Measurements from ENCODE around the gene ABI1. TPM values are rescaled to one million over a fixed set of nuclear protein-coding genes. Genes with fewer than 3 reads are reported as not detected.

The ABI1 gene
- total and polyA plus RNA-seq, 7 donors: 13.9 to 33.8 (median 29.7) TPM

DNA sequence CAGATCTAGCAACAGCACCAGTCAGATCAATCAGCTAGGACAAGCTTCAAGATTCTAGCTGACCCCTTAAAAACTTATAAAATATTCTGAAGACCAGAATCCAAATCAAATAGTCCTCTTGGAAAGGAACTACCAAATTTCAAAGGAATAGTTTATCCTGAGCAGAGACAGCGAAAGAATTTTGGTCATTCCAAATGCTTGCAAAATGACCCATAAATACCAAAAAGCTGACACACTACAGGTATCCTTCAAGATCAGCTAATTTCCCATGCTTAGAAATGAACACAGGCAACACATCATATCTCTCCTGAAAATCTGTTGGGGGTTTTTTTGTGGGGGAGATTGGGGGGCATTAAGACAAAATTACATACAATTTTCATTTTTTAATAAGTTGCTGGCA lies 84.5 kb downstream of the ABI1 start:
- no peaks in the 10 kb centered on the region for H3K36me3 ChIP-seq (ENCODE audit: insufficient read depth in 1 of 2, low read depth in 1 of 2)
- ATAC-seq (no peak), DNase-seq (no peak)
- H3K9me3 ChIP-seq: no peaks in the 10 kb centered on the region
- 99 to 100% (median 100%) methylated on average over 1 of the region's 1 CpG for WGBS, 3 donors
- H3K4me1 ChIP-seq: peaks cover 19% of the 10 kb centered on the region
- H3K27me3 ChIP-seq (ENCODE audit: insufficient read depth in 3 of 3, low read length in 2 of 3): no peaks in the 10 kb centered on the region
- TF ChIP-seq, protein P1, sequence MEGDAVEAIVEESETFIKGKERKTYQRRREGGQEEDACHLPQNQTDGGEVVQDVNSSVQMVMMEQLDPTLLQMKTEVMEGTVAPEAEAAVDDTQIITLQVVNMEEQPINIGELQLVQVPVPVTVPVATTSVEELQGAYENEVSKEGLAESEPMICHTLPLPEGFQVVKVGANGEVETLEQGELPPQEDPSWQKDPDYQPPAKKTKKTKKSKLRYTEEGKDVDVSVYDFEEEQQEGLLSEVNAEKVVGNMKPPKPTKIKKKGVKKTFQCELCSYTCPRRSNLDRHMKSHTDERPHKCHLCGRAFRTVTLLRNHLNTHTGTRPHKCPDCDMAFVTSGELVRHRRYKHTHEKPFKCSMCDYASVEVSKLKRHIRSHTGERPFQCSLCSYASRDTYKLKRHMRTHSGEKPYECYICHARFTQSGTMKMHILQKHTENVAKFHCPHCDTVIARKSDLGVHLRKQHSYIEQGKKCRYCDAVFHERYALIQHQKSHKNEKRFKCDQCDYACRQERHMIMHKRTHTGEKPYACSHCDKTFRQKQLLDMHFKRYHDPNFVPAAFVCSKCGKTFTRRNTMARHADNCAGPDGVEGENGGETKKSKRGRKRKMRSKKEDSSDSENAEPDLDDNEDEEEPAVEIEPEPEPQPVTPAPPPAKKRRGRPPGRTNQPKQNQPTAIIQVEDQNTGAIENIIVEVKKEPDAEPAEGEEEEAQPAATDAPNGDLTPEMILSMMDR (IDR thresholded peaks at IDR 0.05): no peak
- intact Hi-C loops (cut with DNase I): no loop called here
- H3K27ac ChIP-seq: no peak overlapping the region
- H3K4me3 ChIP-seq: no peak overlapping the region

- TF ChIP-seq, protein P1 (IDR thresholded peaks at IDR 0.05): no peak
- no peak for ATAC-seq
These were observed 87.1 kb downstream of the ABI1 start for GRCh38 chr10:26773633-26774032.

GRCh38 chr10:26770069-26770468 lies 90.7 kb downstream of the ABI1 start:
- intact Hi-C loops (cut with DNase I): no loop called here
- TF ChIP-seq, protein P1 (IDR thresholded peaks at IDR 0.05): no peak
- ATAC-seq (no peak), DNase-seq (no peak)
- no peak overlapping the region for H3K4me3 ChIP-seq
- no peaks in the 10 kb centered on the region for H3K4me1 ChIP-seq
- no peak overlapping the region for H3K27ac ChIP-seq
- H3K27me3 ChIP-seq (ENCODE audit: insufficient read depth in 3 of 3, low read length in 2 of 3): no peaks in the 10 kb centered on the region
- peaks cover 0 to 24% of the 10 kb centered on the region in 2 donors for H3K36me3 ChIP-seq (ENCODE audit: insufficient read depth in 1 of 2, low read depth in 1 of 2)
- 87 to 98% (median 92%) methylated on average over 4 of the region's 4 CpGs for WGBS, 3 donors
- no peaks in the 10 kb centered on the region for H3K9me3 ChIP-seq

More at GRCh38 chr10:26773633-26774032, 87.1 kb downstream of the ABI1 start:
- Histone ChIP-seq H3K4me3 (no peak overlapping the region), H3K27me3 (ENCODE audit: insufficient read depth in 3 of 3, low read length in 2 of 3) (no peaks in the 10 kb centered on the region), H3K27ac (no peak overlapping the region), H3K9me3 (no peaks in the 10 kb centered on the region), H3K36me3 (ENCODE audit: insufficient read depth in 1 of 2, low read depth in 1 of 2) (peaks cover 0 to 2% of the 10 kb centered on the region in 2 donors), H3K4me1 (no peaks in the 10 kb centered on the region)
- DNase-seq: no peak
- intact Hi-C loops (cut with DNase I): no loop called here
- 99 to 100% (median 99%) methylated on average over 2 of the region's 2 CpGs for WGBS, 3 donors

DNA sequence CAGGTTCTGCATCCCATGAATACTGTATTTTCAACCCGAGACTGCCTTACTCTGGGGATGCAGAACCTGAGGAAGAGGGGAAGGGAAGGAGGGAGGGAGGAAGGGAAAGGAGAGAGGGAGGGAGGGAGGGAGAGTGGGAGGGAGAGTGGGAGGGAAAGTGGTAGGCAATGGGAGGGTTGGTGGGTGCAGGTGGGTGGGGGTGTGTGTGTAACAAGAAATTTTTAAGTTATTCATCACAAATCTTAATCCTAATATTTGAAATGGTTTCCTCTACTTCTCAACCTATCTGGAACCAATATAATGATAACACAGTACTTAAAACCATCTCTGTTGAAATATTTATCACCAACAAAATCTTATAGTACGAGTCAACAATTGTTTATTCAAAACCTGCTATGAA lies 95.2 kb downstream of the ABI1 start:
- H3K27ac ChIP-seq: no peak overlapping the region
- TF ChIP-seq, protein P1 (IDR thresholded peaks at IDR 0.05): no peak
- no peaks in the 10 kb centered on the region for H3K9me3 ChIP-seq
- H3K36me3 ChIP-seq (ENCODE audit: insufficient read depth in 1 of 2, low read depth in 1 of 2): peaks cover 0 to 49% of the 10 kb centered on the region in 2 donors
- DNase-seq: no peak
- no peaks in the 10 kb centered on the region for H3K4me1 ChIP-seq
- H3K4me3 ChIP-seq: no peak overlapping the region
- intact Hi-C loops (cut with DNase I): no loop called here
- no peak for ATAC-seq
- no peaks in the 10 kb centered on the region for H3K27me3 ChIP-seq (ENCODE audit: insufficient read depth in 3 of 3, low read length in 2 of 3)
- WGBS, 3 donors: 88 to 96% (median 94%) methylated on average over 2 of the region's 2 CpGs

DNA sequence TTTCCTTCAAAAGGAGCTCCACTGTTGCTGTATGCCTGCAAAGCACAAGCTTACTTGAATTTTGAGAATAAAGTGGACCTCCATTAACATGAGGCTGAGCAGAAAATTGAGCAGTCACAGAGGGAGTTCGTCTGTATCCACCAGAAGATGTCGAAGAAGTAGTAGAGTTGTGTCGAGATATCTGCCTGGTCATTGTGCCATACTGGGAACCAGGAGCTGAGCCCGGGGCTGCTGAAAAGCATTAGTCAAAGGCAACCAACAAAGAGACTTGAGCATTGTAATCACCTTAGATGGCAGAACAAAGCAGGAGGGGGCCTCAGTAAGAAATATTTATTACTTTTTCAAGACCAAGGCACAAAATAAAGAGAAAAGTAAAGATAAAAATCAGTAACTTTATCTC lies 101.8 kb downstream of the ABI1 start:
- ATAC-seq (no peak), DNase-seq (no peak)
- Histone ChIP-seq H3K4me1 (no peaks in the 10 kb centered on the region), H3K27me3 (ENCODE audit: insufficient read depth in 3 of 3, low read length in 2 of 3) (no peaks in the 10 kb centered on the region), H3K36me3 (ENCODE audit: insufficient read depth in 1 of 2, low read depth in 1 of 2) (peaks cover 0 to 42% of the 10 kb centered on the region in 2 donors), H3K4me3 (no peak overlapping the region), H3K9me3 (no peaks in the 10 kb centered on the region), H3K27ac (no peak overlapping the region)
- 81 to 95% (median 90%) methylated on average over 4 of the region's 4 CpGs for WGBS, 3 donors
- TF ChIP-seq, protein P1 (IDR thresholded peaks at IDR 0.05): no peak
- intact Hi-C loops (cut with DNase I): no loop called here
